Measurements from ENCODE around the gene ARHGAP26.

Gene ARHGAP26

DNA sequence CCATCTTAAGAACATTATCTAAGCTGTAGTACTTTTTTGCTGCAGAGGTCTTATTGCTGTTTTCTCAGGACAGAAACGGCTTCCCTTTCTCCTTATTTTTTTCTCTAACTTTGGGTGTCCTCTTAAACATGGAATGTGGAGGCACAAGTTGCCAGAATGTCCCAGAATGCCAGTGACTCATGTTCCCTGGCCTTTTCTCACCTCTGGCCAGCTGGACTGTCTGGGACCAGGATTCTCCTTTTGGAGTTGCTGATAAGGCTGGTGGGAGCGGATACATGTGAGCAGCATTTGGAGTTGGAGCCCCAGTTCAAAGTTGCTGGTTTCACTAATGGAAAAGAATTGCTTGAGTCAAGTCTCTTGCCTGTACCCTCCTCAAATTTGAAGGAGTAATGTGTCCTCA lies 112.8 kb downstream of the ARHGAP26 start:
- no peak overlapping the region for H3K27ac ChIP-seq (ENCODE audit: low read length)
- peaks cover 0 to 21% of the 10 kb centered on the region in 2 donors for H3K4me1 ChIP-seq (ENCODE audit: control insufficient read depth in 1 of 2, insufficient read depth in 2 of 2, low read length in 2 of 2)
- H3K36me3 ChIP-seq (ENCODE audit: control insufficient read depth in 1 of 2, insufficient read depth in 2 of 2, low read length in 2 of 2) = no peaks in the 10 kb centered on the region
- no peaks in the 10 kb centered on the region for H3K9me3 ChIP-seq (ENCODE audit: control insufficient read depth in 1 of 2, low read length in 2 of 2)
- no peaks in the 10 kb centered on the region for H3K27me3 ChIP-seq (ENCODE audit: low read depth, low read length)
- H3K4me3 ChIP-seq (ENCODE audit: low read depth in 1 of 2, low read length in 2 of 2) = no peak overlapping the region

GRCh38 chr5:142883438-142883837 lies 113.3 kb downstream of the ARHGAP26 start:
- Histone ChIP-seq H3K36me3 (ENCODE audit: control insufficient read depth in 1 of 2, insufficient read depth in 2 of 2, low read length in 2 of 2) (no peaks in the 10 kb centered on the region), H3K9me3 (ENCODE audit: control insufficient read depth in 1 of 2, low read length in 2 of 2) (no peaks in the 10 kb centered on the region), H3K27me3 (ENCODE audit: low read depth, low read length) (no peaks in the 10 kb centered on the region), H3K4me1 (ENCODE audit: control insufficient read depth in 1 of 2, insufficient read depth in 2 of 2, low read length in 2 of 2) (peaks cover 0 to 24% of the 10 kb centered on the region in 2 donors), H3K4me3 (ENCODE audit: low read depth in 1 of 2, low read length in 2 of 2) (no peak overlapping the region), H3K27ac (ENCODE audit: low read length) (no peak overlapping the region)

DNA sequence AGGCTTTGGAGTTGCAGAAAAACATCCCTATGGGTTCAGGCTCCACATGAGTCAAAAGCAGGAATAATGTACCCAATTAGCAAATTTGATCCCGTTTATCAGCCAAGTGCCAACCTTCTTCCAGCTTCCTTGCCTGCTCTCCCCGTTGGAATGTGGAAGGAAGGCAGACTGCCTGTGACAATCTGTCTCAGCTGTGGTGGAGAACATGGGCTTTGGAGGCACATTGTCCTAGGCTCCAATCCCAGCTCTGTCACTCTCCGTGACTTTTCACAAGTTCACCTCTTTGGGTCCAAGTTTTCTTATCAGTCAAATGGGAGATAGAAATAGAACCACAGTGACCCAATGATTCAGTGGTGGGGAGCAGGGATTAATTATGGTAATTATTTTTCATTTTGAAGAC lies 113.9 kb downstream of the ARHGAP26 start:
- Histone ChIP-seq H3K4me3 (ENCODE audit: low read depth in 1 of 2, low read length in 2 of 2) (no peak overlapping the region), H3K4me1 (ENCODE audit: control insufficient read depth in 1 of 2, insufficient read depth in 2 of 2, low read length in 2 of 2) (peaks cover 0 to 25% of the 10 kb centered on the region in 2 donors), H3K9me3 (ENCODE audit: control insufficient read depth in 1 of 2, low read length in 2 of 2) (no peaks in the 10 kb centered on the region), H3K27me3 (ENCODE audit: low read depth, low read length) (no peaks in the 10 kb centered on the region), H3K36me3 (ENCODE audit: control insufficient read depth in 1 of 2, insufficient read depth in 2 of 2, low read length in 2 of 2) (no peaks in the 10 kb centered on the region), H3K27ac (ENCODE audit: low read length) (no peak overlapping the region)

DNA sequence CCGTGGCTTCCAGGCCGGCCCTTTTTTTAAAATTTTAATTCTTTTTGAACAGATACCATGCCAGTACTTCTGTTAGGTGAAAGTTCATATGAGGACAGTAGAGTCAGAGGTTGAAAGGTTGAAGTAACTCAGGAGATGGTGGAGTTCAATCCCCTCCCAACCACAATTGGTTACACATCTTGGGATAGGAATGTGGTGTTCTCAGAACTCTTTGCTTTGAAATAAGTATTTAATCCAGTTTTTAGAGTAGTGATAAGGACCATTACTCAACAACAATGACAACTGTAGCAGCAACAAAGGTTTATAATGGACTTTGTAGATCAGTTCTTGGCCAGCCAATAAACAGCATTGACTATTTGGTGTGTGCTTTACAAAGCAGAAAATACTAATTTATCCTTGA lies 116.0 kb downstream of the ARHGAP26 start:
- Histone ChIP-seq H3K4me3 (ENCODE audit: low read depth in 1 of 2, low read length in 2 of 2) (no peak overlapping the region), H3K27ac (ENCODE audit: low read length) (no peak overlapping the region), H3K27me3 (ENCODE audit: low read depth, low read length) (no peaks in the 10 kb centered on the region), H3K4me1 (ENCODE audit: control insufficient read depth in 1 of 2, insufficient read depth in 2 of 2, low read length in 2 of 2) (peaks cover 0 to 17% of the 10 kb centered on the region in 2 donors), H3K9me3 (ENCODE audit: control insufficient read depth in 1 of 2, low read length in 2 of 2) (no peaks in the 10 kb centered on the region), H3K36me3 (ENCODE audit: control insufficient read depth in 1 of 2, insufficient read depth in 2 of 2, low read length in 2 of 2) (no peaks in the 10 kb centered on the region)

- no peaks in the 10 kb centered on the region for H3K27me3 ChIP-seq (ENCODE audit: low read depth, low read length)
- H3K4me3 ChIP-seq (ENCODE audit: low read depth in 1 of 2, low read length in 2 of 2) = no peak overlapping the region
- H3K36me3 ChIP-seq (ENCODE audit: control insufficient read depth in 1 of 2, insufficient read depth in 2 of 2, low read length in 2 of 2) = no peaks in the 10 kb centered on the region
- no peak overlapping the region for H3K27ac ChIP-seq (ENCODE audit: low read length)
- H3K4me1 ChIP-seq (ENCODE audit: control insufficient read depth in 1 of 2, insufficient read depth in 2 of 2, low read length in 2 of 2) = peaks cover 0 to 12% of the 10 kb centered on the region in 2 donors
- H3K9me3 ChIP-seq (ENCODE audit: control insufficient read depth in 1 of 2, low read length in 2 of 2) = no peaks in the 10 kb centered on the region
These were observed 116.8 kb downstream of the ARHGAP26 start for GRCh38 chr5:142886956-142887355.

GRCh38 chr5:142888469-142889085 lies 118.4 kb downstream of the ARHGAP26 start:
- H3K9me3 ChIP-seq (ENCODE audit: control insufficient read depth in 1 of 2, low read length in 2 of 2) = no peaks in the 10 kb centered on the region
- no peaks in the 10 kb centered on the region for H3K27me3 ChIP-seq (ENCODE audit: low read depth, low read length)

GRCh38 chr5:142892021-142892420 lies 121.8 kb downstream of the ARHGAP26 start:
- Histone ChIP-seq H3K27ac (ENCODE audit: low read length) (no peak overlapping the region), H3K4me3 (ENCODE audit: low read depth in 1 of 2, low read length in 2 of 2) (no peak overlapping the region), H3K9me3 (ENCODE audit: control insufficient read depth in 1 of 2, low read length in 2 of 2) (no peaks in the 10 kb centered on the region), H3K4me1 (ENCODE audit: control insufficient read depth in 1 of 2, insufficient read depth in 2 of 2, low read length in 2 of 2) (peaks cover 0 to 11% of the 10 kb centered on the region in 2 donors), H3K27me3 (ENCODE audit: low read depth, low read length) (no peaks in the 10 kb centered on the region), H3K36me3 (ENCODE audit: control insufficient read depth in 1 of 2, insufficient read depth in 2 of 2, low read length in 2 of 2) (peaks cover 0 to 8% of the 10 kb centered on the region in 2 donors)

More at GRCh38 chr5:142888469-142889085, 118.4 kb downstream of the ARHGAP26 start:
- Histone ChIP-seq H3K36me3 (ENCODE audit: control insufficient read depth in 1 of 2, insufficient read depth in 2 of 2, low read length in 2 of 2) (no peaks in the 10 kb centered on the region), H3K4me3 (ENCODE audit: low read depth in 1 of 2, low read length in 2 of 2) (no peak overlapping the region), H3K27ac (ENCODE audit: low read length) (no peak overlapping the region), H3K4me1 (ENCODE audit: control insufficient read depth in 1 of 2, insufficient read depth in 2 of 2, low read length in 2 of 2) (peaks cover 0 to 4% of the 10 kb centered on the region in 2 donors)

GRCh38 chr5:142894315-142894714 lies 124.1 kb downstream of the ARHGAP26 start:
- Histone ChIP-seq H3K4me3 (ENCODE audit: low read depth in 1 of 2, low read length in 2 of 2) (no peak overlapping the region), H3K27ac (ENCODE audit: low read length) (no peak overlapping the region)

GRCh38 chr5:142894749-142895148 lies 124.6 kb downstream of the ARHGAP26 start:
- Histone ChIP-seq H3K4me3 (ENCODE audit: low read depth in 1 of 2, low read length in 2 of 2) (no peak overlapping the region), H3K27me3 (ENCODE audit: low read depth, low read length) (no peaks in the 10 kb centered on the region), H3K27ac (ENCODE audit: low read length) (no peak overlapping the region), H3K4me1 (ENCODE audit: control insufficient read depth in 1 of 2, insufficient read depth in 2 of 2, low read length in 2 of 2) (peaks cover 0 to 7% of the 10 kb centered on the region in 2 donors), H3K9me3 (ENCODE audit: control insufficient read depth in 1 of 2, low read length in 2 of 2) (no peaks in the 10 kb centered on the region), H3K36me3 (ENCODE audit: control insufficient read depth in 1 of 2, insufficient read depth in 2 of 2, low read length in 2 of 2) (peaks cover 0 to 11% of the 10 kb centered on the region in 2 donors)

More at GRCh38 chr5:142894315-142894714, 124.1 kb downstream of the ARHGAP26 start:
- Histone ChIP-seq H3K4me1 (ENCODE audit: control insufficient read depth in 1 of 2, insufficient read depth in 2 of 2, low read length in 2 of 2) (peaks cover 0 to 7% of the 10 kb centered on the region in 2 donors), H3K36me3 (ENCODE audit: control insufficient read depth in 1 of 2, insufficient read depth in 2 of 2, low read length in 2 of 2) (peaks cover 0 to 11% of the 10 kb centered on the region in 2 donors), H3K9me3 (ENCODE audit: control insufficient read depth in 1 of 2, low read length in 2 of 2) (no peaks in the 10 kb centered on the region), H3K27me3 (ENCODE audit: low read depth, low read length) (no peaks in the 10 kb centered on the region)

DNA sequence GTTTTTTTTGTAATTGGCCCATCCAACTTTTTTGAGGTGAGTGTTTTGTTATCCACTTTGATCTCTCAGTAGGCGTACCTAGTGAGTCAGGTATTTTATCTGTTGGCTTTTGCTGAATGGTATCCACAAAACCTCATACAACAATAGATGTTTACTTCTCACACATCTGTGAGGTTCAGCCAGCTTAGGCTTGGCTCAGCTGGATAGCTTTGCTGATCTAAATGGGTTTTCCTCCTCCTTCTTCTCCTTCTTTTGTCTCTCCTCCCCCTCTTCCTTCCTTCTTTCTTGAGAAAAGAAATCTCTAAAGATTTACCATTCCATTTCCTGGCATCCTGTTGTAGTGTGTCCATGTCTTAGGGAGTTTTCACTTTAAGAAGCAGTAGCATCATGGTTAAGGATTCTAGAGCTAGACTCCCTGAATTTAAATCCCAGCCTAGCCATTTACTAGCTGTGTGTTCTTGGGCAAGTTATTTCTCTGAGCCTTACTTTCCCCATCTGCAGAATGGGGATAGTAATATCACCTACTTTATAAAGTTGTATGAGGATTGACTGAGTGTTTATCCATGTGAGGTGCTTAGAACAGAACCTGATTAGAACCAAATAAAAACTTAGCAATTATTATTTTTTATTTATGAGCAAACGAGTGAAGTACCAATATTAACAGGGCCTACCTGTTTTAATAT lies 126.3 kb downstream of the ARHGAP26 start:
- no peak overlapping the region for H3K4me3 ChIP-seq (ENCODE audit: low read depth in 1 of 2, low read length in 2 of 2)
- H3K9me3 ChIP-seq (ENCODE audit: control insufficient read depth in 1 of 2, low read length in 2 of 2) = no peaks in the 10 kb centered on the region
- peaks cover 0 to 7% of the 10 kb centered on the region in 2 donors for H3K4me1 ChIP-seq (ENCODE audit: control insufficient read depth in 1 of 2, insufficient read depth in 2 of 2, low read length in 2 of 2)
- no peak overlapping the region for H3K27ac ChIP-seq (ENCODE audit: low read length)
- peaks cover 0 to 11% of the 10 kb centered on the region in 2 donors for H3K36me3 ChIP-seq (ENCODE audit: control insufficient read depth in 1 of 2, insufficient read depth in 2 of 2, low read length in 2 of 2)
- no peaks in the 10 kb centered on the region for H3K27me3 ChIP-seq (ENCODE audit: low read depth, low read length)

GRCh38 chr5:142897328-142897727 lies 127.2 kb downstream of the ARHGAP26 start:
- Histone ChIP-seq H3K27ac (ENCODE audit: low read length) (no peak overlapping the region), H3K4me1 (ENCODE audit: control insufficient read depth in 1 of 2, insufficient read depth in 2 of 2, low read length in 2 of 2) (peaks cover 0 to 7% of the 10 kb centered on the region in 2 donors), H3K36me3 (ENCODE audit: control insufficient read depth in 1 of 2, insufficient read depth in 2 of 2, low read length in 2 of 2) (peaks cover 7 to 11% of the 10 kb centered on the region in 2 donors), H3K4me3 (ENCODE audit: low read depth in 1 of 2, low read length in 2 of 2) (no peak overlapping the region), H3K27me3 (ENCODE audit: low read depth, low read length) (no peaks in the 10 kb centered on the region), H3K9me3 (ENCODE audit: control insufficient read depth in 1 of 2, low read length in 2 of 2) (no peaks in the 10 kb centered on the region)
